DMS 273 treated with DMSO at 0.1 percent for 48 hours (cell line): ENCODE data around the gene TMEM97.

Experiments
- DNase-seq: peaks from one replicate; lab custom pipeline; 2025; lab: John Stamatoyannopoulos, UW

Gene TMEM97

DNA sequence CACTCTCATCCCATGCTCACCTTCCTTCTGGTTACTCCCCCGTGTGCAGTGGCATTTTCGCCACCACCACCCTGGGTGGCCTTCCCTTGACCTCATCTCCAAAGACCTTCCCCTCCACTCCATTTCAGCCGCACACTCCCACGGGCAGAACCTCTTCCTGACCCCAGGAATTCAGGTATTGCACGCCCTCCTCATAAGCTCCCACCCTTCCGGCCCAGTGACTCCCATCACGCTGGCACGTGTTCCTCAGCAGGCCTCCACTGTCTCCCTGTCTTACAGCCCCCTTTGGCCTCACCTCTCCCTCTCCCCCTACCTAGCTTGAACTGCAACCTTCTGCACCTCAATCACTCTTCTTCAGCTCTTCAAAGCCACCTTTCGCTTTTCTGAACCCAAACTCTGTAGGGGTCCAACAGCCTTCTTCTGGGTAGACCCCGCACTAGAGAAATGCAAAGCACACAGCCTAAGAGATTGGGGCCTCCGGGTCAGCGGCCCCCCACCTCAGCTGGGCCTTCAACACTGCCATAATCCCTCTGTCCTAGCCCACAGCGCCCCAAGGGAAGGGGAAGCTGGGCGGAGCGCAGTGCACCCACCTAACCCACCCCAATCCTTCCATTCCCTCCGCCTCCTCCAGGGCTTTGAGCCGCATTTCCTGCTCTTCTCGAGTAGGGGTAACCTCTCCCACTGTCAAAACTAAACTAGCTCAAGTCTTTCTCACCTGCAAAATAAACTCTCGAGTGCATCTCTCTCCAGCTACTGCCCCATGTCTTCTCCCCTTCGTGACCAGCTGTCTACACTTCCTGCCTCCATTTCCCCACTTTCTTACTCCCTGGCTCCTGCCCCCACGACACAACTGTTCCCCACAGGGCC, 1.7 kb upstream of the TMEM97 start:
- DNase-seq = no peak

DNA sequence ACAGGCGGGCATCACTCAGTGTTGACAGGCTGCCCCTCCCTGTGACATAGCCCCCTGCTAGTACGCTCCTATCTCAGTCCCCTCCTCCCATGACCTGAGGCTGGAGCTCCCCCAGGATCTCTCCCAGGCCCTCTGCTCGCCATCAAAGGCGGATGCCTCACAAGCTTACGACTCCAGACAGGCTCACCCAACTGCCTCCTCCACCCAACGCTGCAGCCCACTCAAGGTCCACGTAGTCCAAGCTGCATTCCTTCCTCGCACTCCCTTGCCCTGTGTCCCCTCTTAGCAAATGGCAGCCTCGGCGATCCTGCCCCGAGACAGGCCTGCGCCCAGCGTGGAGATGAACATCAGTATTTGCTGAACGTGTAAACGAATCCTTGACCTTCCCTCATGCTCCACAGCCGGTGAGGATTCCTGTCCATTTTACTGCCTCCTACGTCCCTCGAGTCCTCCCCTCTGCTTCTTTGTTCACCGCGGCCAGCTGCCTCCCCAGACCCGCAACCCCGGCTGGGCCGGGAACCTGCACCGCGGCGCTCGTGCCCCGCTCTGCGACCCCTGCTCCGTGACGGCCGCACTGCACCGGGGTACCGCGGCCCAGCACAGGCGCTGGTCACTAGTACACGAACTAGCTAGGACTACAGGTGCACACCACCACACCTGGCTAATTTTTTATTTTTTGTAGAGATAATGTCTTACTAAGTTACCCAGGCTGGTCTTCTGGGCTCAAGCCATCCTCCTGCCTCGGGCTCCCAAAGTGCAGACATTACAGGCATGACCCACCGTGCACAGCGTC, 838 bp upstream of the TMEM97 start:
- DNase-seq = no peak

DNA sequence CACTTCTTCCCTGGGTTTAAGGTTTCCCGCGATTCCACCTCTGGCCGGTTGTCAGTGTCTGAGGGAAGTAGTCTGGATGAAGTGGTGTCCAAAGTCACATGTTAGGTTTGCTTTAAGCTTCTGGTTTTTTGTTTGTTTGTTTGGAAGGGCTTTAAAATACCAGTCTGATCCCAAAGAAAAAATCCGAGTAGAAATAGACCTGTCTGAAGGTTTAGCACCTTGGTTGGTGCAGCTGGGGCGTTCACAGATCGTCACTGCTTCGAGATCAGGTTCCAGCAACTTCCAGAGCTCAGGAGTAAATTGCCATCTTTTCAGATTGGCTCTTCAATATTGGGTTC, 567 bp downstream of the TMEM97 start:
- DNase-seq = no peak

DNA sequence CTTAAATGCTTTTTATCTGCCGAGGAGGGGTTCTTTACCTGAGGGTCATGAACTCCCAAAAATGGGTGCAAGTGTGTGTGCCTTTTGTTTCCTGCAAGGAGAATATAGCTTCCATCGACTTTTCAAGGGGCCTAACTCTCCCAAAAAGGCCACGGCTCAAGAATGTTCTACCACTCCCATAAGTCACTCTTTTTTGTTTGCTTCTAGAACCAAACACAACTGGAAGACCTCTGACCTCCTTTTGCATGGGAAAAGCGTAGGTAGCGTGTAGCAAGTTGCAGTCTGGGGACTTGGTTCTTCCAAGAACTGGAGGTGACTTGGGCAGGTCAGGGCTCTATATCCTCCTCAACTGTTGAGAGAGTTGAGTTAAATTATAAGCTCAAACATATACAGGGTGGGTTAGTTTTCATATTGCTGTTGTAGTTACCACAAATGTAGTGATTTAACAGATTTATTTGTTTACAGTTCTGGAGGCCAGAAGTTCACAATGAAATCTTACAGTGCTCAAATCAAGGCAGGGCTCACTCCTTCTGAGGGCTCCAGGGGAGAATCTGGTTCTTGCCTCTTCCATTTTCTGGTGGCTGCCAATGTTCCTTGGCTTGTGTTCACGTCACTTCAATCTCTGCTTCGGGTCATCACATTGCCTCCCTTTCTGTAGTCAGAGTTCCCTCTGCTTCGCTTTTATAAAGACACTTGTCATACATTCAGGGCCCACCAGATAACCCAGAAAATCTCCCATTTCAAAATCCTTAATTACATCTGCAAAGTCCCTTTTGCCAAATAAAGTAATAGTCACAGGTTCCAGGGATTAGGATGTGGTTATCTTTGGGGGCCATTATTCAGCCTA, 1.4 kb downstream of the TMEM97 start:
- no peak for DNase-seq

DNA sequence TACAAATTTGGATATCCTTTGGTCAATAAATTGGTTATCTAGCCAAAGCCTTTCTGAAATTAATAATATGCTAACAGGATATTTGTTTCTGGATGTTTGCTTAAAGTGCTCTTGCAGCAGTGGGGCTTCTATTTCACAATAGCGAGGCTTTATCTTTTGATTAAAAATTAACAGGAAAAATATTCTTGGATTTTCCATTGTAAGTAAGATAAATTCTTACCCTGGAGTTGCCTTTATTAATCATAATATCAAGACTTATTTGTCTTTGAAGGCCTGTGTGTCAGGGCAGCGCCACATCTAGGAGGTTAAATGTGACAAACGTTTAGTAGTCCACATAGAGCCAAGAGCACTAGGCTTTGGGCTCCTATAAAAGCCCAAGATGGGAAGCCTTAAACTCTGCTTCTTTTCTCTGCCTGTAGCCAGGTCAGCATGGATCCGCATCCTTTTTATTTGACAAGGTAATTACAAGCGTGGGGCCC, 5.3 kb downstream of the TMEM97 start:
- DNase-seq = no peak

DNA sequence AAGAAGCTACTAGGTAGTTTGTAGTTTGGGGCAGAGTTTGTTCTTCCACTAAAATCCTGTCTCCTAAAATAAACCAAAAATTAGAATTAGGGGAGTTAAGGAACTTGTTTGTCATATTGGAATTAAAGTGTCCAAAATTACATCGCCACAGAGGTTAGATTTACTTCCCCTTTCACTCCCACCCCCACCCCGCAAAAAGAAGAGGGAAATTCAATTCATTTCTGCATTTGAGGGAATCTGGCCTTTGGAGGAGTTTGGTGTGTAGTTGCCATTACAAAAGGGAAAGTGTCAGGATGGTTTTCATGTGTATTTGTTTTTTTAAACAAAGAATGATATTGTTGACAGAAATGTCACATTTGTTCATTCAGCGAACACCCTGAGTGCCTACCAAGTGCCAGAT, 5.8 kb downstream of the TMEM97 start:
- DNase-seq = no peak

DNA sequence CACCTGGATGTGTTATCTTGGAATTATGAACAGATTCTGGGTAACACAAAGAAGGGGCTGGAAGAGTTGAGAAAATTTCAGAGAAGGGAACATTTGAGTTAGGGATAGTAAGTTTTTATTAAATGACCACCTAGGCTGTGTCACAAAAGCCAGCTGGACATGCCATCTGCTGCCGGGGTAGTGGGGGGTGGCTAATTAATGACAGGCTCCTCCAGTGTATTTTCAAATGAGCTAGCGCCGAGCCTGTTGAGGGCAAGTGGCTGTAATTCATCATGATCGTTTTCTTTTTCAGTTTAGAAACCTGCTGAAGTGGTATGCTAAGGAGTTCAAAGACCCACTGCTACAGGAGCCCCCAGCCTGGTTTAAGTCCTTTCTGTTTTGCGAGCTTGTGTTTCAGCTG, 6.2 kb downstream of the TMEM97 start:
- no peak for DNase-seq

DNA sequence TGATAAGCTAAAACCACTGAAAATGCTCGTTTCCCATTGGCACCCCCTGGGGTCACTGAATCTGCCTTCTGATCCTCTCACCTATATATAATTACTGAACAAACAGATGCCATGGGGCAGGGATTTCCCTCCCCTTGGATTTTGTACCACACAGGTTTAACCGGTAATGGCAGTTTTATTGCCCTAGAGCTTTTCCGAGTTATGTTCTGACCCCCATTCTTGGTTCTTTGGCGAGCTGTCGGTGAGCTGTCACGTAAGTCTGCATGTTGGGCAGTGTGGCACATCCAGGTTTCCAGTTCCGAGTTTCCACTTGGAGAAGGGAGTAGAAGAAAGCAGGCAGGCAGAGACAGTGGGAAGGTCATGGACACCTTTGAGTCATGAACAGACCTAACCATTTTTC, 7.1 kb downstream of the TMEM97 start:
- DNase-seq = no peak

DNA sequence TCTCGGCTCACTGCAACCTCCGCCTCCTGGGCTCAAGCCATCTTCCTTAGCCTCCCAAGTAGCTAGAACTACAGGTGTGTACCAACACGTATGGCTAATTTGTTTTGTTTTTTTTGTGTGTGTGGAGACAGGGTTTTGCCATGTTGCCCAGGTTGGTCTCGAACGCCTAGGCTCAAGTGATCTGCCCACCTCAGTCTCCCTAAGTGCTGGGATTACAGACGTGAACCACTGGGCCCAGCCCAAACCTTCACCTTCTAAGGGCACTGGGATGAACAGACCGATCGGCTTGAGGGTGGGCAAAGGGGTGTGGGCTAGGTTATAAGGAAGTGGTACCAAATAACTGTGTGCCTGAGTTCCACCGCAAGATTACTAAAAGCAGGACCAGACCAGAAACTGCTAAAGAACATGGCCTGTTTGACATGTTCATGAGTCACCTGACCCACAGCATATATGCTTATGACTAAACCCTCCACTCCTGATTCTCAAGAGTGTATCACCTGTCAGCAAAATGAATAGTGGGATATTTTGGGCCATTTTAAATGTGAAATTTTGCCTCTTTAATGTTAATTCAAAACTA, 8.1 kb downstream of the TMEM97 start:
- DNase-seq = no peak

DNA sequence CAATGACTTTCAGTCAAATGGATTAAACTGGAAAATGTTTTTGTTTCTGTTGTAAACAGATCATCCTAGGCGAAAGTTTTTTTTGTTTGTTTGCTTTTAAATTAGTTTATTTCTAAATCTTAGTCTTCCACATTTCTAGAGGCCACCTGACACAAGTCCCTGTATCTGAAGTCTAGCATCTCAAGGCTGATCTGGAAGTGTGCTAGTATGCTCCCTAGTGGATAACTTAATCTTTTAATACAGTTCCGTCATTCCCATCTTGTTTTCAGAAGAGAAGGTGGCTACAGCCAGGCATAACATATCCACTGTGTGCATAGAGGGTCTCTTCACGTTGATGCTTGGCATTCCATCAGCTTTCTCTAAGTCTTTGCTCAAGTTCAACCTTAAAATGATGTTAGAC, 8.7 kb downstream of the TMEM97 start:
- no peak for DNase-seq

DNA sequence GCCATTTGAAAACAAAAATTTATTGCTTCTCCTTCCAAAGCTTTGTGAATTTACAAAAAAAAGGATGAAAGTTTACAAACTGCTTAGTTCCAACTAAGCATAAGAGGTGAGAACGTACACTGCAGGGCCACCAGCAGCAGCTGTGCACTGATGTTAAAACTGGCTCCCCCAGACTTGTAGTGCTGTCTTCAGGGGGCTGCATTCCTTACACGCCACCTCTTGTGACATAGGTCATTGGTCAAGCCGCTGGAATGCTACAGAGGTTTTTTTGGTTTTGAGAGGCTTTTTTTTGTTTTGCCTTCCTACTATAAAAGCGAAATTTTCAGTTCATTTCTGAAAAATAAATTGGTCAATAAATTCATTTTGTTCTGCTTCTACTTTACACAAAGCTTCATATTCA, 9.3 kb downstream of the TMEM97 start:
- no peak for DNase-seq

DNA sequence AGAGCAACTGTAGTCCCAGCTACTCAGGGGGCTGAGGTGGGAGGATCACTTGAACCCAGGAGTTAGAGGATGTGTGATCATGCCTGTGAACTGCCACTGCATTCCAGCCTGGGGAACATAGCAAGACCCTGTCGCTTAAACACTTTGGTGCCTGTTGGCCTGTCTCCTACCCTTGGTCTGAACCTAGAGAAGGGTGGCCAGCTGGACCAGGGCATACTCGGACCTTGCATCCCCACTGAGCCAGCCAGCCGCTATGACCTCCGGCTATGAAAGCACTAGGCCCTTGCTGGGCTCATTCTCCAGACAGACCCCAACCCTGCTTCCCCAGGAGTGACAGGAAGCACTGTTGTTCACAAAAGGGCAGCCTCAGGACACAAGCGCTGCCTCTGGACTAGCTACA, 11.7 kb downstream of the TMEM97 start:
- DNase-seq = no peak

DNA sequence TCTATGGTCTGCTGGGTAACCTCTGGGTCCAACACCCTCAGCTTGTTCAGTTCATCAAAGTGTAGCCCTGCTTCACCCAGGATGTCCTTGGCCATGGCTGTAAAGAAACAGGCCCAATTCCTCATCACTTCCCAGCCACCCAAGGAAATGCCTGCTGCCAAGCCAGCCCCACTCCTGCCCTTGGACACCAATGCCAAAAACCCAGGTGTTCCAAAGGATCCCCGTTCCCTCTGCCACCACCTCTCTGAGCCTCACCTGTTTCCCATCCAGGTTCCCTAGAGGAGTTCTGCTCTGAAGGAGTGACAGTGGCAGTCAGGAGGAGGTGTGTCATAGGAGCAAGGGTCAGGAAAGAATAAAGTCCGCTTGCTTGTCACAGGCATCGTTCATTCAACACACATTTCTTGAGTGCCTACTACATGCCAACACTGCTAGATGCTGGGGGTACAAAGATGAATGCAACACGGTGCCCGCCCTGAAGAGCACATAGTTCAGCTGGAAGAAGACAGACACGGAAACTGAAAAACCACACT, 13.0 kb downstream of the TMEM97 start:
- DNase-seq = no peak

DNA sequence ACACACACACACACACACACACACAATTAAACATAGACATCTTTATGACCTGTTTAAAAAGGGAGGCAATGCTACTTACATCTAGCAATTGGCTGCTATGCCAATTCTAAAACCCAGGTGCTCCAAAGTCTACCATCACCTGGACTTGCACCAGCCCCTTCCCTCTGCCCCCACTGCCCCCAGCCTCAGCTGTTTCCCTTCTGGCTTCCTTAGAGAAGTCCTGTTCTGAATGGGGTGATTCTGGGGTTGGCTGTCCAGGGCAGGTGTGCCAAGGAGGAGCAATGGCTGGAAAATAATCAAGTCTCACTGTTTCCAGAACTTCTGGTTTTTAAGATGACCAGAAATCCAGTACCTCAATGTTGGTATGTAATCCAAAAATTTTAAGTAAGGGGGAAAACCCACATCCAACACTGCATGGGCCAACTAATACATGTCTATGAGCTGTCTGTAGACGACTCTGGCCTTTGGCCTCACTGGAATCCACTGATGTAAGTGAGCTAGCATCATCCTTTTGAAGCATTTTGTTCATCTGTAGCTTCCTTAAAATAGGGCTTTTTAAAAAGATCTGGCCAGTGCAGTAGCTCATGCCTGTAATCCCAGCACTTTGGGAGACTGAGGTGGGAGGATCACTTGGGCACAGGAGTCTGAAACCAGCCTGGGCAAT, 14.2 kb downstream of the TMEM97 start:
- no peak for DNase-seq

DNA sequence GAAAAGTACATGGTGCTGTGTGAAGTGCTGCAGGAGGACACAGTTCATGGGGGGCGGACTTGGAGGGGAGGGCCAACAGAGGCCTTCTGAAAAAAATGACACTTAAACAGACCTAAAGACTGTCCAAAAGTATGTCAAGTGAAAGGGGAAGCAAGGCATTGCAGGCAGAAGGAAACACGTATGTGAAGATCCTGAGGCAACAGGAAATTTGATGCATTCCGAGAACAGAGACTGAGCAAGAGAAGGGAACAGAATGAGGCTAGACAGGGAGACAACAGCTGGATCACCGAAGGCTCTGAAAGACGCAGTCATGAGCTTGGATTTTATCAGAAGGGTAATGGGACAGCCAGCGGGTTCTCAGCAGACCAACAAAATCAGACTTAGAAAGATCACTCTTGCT, 15.2 kb downstream of the TMEM97 start:
- no peak for DNase-seq

DNA sequence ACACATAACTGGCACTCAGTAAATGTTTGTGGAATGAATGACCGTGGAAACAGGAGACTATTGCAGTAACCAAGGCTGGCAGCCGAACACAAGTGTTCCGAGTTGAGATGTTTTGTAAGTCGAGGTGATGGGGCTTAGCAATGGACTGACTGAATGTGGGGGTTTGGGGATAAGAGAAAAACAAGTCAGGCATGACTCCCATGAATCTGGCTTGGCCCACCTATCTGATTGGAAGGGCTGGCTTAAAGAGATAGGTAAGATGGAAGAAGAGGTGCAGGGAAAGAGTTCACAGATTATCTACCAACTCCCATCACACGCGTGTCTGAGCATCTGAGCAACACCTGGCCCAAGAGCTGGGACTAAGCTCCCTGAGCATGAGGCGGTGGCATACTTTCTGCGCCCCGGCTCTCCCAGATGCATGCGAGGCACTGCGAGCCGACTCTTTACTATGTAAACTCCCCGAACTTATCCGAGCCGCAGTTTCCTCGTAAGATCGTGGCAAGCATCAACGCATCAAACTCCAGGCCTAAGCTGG, 15.7 kb downstream of the TMEM97 start:
- no peak for DNase-seq

DNA sequence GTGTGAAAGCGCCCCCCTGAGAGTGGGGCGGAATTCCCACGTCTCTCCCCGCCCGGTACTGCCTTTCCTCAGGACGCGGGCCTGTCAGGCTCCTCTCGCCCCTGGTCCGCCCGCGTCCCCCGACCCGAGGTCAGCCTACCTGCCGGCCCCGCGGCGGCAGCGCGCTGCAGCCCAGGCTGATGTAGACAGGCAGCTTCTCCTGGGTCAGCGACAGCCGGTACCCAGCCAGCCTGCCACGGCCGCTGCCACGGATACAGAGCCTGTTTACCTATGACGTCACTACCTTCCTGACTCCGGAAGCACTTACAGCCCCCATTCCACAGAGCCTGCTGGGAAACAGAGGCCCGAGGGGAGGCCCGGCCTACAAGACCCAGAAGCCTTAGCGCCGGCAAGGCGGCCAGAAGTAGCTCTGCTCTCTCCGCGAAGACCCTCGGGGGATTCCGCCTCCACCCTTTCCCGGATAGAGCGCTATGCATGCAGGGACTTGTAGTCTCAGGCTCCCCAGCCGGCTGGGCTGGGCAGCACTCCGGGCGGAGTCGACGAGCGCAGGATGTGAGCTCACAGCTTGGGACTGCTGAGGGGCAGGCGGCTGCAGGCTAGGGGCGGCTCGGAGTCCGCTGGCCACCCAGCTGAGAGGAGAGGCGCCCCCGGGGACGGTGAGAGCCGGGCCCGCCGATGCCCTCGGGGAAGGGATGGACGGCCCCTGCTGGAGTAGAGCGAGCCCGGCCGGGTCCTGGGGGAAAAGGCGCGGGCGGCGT, 16.4 kb downstream of the TMEM97 start, which contains the start of the genes IFT20 and TNFAIP1:
Gene IFT20, minus strand, starts transcription at position 272 of the 758 bp plus-strand sequence. CDS start 3,487 bp downstream, outside the sequence.
Gene TNFAIP1, plus strand, starts transcription at position 561 of the 758 bp plus-strand sequence. CDS start 3,761 bp downstream, outside the sequence.
- peak; percentile 99 for DNase-seq

DNA sequence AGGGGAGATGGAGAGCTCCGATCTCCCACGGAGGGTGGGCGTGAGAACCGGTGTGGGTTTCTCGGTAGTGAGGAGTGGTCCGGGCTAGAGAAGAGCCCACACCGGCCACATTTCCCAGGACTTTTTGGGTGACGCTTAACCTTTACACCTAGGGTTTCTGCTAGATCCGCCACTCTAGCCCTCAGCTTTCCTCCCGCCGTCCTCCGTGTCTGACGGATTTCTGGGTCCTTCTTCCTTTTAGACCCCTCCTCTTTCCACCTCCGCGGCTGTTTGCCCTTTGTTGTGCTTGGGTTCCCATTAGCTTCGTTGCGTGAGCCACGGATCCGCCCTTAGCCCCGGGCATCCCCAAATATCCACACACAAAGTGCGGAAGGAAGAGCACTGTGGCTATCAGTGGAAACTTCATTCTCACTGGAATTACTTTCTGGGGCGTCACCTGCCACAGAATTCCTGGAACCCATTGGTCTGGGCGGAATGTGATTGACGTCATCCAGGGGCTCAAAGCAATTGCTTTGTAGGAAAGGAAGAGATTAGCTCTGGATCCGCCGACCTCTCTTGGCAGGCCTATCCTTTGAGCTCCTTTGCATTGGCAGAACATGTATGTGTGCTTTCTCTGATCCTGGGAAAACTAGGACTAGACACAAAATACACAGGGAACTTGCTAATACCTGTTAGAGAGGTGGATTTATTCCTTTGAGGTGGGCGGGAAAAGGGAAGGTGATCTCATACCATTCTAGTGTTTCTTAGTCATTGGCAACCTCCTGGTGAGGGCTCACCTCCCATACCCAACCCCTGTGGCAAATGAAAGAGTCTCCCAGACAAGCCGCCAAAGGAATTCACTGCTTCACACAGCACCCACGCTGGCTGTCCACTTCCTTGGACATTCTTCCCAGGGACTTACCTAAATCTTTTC, 17.2 kb downstream of the TMEM97 start:
- no peak for DNase-seq
